Endodermal cell (in vitro differentiated cells): ENCODE results near the gene ATP10A. TPM values are rescaled to one million over a fixed set of nuclear protein-coding genes. Genes with fewer than 3 reads are reported as not detected.

Source experiments
- DNase-seq: peaks from one replicate; pipeline ENCODE4 v3.0.0-alpha.2; 2017
- H3K27ac ChIP-seq: 2 replicates; pipeline ENCODE4 v1.5.1; 2013; ENCODE audit warnings: mild to moderate bottlenecking, low read depth, low read length, moderate library complexity
- H3K27me3 ChIP-seq: 2 replicates; pipeline ENCODE4 v1.6.1; 2013; ENCODE audit warnings: mild to moderate bottlenecking, low read length, moderate library complexity; ENCODE audit not compliant: insufficient read depth, control insufficient read depth, poor library complexity, severe bottlenecking
- H3K36me3 ChIP-seq: 2 replicates; pipeline ENCODE4 v1.7.0; 2013; ENCODE audit warnings: mild to moderate bottlenecking, low read length, moderate library complexity; ENCODE audit not compliant: control insufficient read depth, insufficient read depth
- H3K4me1 ChIP-seq: one replicate; pipeline ENCODE4 v1.7.0; 2013; ENCODE audit warnings: low read length; ENCODE audit not compliant: control insufficient read depth, insufficient read depth
- H3K4me3 ChIP-seq: 2 replicates; pipeline ENCODE4 v1.5.1; 2013; ENCODE audit warnings: mild to moderate bottlenecking, low read length, moderate library complexity
- H3K9ac ChIP-seq: 2 replicates; pipeline ENCODE4 v1.6.1; 2013; ENCODE audit warnings: mild to moderate bottlenecking, low read length, moderate library complexity; ENCODE audit not compliant: poor library complexity, severe bottlenecking; ENCODE audit errors: extremely low read depth
- H3K9me3 ChIP-seq: 2 replicates; pipeline ENCODE4 v1.6.1; 2013; ENCODE audit warnings: mild to moderate bottlenecking, low read length, moderate library complexity; ENCODE audit not compliant: control insufficient read depth
- H3K27ac Mint-ChIP-seq: 2 replicates; pipeline ENCODE4 v1.8.0; 2020; ENCODE audit warnings: mixed read lengths
- H3K27me3 Mint-ChIP-seq: 2 replicates; pipeline ENCODE4 v1.8.0; 2021; ENCODE audit warnings: mild to moderate bottlenecking, mixed read lengths; ENCODE audit not compliant: insufficient read depth
- H3K36me3 Mint-ChIP-seq: 2 replicates; pipeline ENCODE4 v1.8.0; 2020; ENCODE audit warnings: low read depth, mixed read lengths
- H3K4me1 Mint-ChIP-seq: 2 replicates; pipeline ENCODE4 v1.8.0; 2020; ENCODE audit warnings: mixed read lengths
- H3K4me3 Mint-ChIP-seq: 2 replicates; pipeline ENCODE4 v1.8.0; 2020; ENCODE audit warnings: mild to moderate bottlenecking, moderate library complexity, mixed read lengths
- H3K9me3 Mint-ChIP-seq: 2 replicates; pipeline ENCODE4 v1.8.0; 2020; ENCODE audit warnings: mild to moderate bottlenecking, mixed read lengths
- WGBS, 2 experiments: methylation state at CpG; one replicate each; pipeline versions ENCODE4 v1.1.5 to v1.1.7; 2013; ENCODE audit warnings: missing lambda C conversion rate in 2 of 2, mixed read lengths in 1 of 2; ENCODE audit not compliant: insufficient coverage in 1 of 2, insufficient read length in 1 of 2; 5-methylcytosine and 5-hydroxymethylcytosine counted together
- total RNA-seq, 2 donors: library from RNA; stranded (reverse); fragmentation: NEBNext Ultra II Directional in 1 of 2; extraction: Animal tissue kit (Norgen Biotek cat#: 25700) in 1 of 2; gene quantifications; 2 replicates in 1 of 2; 3 replicates in 1 of 2; pipeline ENCODE4 v1.2.1, GENCODE V29; 2021
- TF ChIP-seq, protein P1 (sequence below): fragments of 200-600 bp; sonication (generic); conservative IDR thresholded peaks from 2 replicates; pipeline ENCODE4 v1.5.0; 2021; ENCODE audit warnings: antibody characterized with exemption, mild to moderate bottlenecking

The ATP10A gene
- total RNA-seq, 2 donors from 2014 or later: 0.04 to 1.2 TPM

DNA sequence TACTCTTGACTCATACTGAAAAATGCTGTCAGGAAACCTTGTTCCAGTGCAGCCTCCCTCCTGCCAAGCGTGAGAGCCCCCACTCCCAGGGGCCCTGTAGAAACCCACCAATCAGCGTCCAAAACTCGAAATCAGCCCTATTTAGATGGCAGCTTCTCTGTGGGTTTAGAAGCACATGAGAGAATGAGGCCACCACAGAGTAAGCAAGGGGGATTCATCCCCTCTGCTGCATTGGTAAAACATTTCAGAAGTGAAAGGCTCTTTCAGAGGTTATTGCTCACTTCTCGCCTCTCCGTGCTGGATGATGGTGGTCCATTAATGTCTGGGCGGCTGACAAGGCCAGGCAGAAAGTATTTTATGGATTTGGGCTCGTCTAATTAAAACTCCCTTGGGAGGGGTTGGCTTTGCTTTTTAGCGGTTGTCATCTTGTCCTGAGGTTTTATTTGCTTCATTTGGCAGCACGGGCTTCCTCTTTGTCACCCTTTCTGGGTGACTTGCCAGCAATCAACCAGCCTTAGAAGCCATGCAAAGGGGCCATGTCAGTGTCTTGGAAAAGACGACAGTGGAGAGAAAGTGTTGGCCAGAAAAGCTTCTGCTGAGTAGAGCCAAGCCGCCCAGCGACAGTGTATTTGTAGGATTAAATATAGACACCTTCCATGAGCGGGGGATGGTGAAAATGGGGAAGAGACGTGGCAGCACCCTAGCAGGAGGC, 145.5 kb downstream of the ATP10A start:
- no peak overlapping the region for H3K4me3 Mint-ChIP-seq
- no peak overlapping the region for H3K27ac Mint-ChIP-seq
- TF ChIP-seq, protein P1, sequence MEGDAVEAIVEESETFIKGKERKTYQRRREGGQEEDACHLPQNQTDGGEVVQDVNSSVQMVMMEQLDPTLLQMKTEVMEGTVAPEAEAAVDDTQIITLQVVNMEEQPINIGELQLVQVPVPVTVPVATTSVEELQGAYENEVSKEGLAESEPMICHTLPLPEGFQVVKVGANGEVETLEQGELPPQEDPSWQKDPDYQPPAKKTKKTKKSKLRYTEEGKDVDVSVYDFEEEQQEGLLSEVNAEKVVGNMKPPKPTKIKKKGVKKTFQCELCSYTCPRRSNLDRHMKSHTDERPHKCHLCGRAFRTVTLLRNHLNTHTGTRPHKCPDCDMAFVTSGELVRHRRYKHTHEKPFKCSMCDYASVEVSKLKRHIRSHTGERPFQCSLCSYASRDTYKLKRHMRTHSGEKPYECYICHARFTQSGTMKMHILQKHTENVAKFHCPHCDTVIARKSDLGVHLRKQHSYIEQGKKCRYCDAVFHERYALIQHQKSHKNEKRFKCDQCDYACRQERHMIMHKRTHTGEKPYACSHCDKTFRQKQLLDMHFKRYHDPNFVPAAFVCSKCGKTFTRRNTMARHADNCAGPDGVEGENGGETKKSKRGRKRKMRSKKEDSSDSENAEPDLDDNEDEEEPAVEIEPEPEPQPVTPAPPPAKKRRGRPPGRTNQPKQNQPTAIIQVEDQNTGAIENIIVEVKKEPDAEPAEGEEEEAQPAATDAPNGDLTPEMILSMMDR: no peak
- H3K4me1 Mint-ChIP-seq: no peaks in the 10 kb centered on the region
- no peaks in the 10 kb centered on the region for H3K9me3 Mint-ChIP-seq
- peak; percentile 25 for DNase-seq
- H3K27me3 ChIP-seq: no peaks in the 10 kb centered on the region
- H3K36me3 ChIP-seq: no peaks in the 10 kb centered on the region
- no peak overlapping the region for H3K4me3 ChIP-seq
- no peaks in the 10 kb centered on the region for H3K4me1 ChIP-seq
- H3K9ac ChIP-seq: no peak overlapping the region
- no peaks in the 10 kb centered on the region for H3K9me3 ChIP-seq
- WGBS, 2 experiments: 89 to 94% methylated on average over 14 of the region's 14 CpGs
- no peaks in the 10 kb centered on the region for H3K27me3 Mint-ChIP-seq
- H3K36me3 Mint-ChIP-seq: no peaks in the 10 kb centered on the region
- no peak overlapping the region for H3K27ac ChIP-seq

DNA sequence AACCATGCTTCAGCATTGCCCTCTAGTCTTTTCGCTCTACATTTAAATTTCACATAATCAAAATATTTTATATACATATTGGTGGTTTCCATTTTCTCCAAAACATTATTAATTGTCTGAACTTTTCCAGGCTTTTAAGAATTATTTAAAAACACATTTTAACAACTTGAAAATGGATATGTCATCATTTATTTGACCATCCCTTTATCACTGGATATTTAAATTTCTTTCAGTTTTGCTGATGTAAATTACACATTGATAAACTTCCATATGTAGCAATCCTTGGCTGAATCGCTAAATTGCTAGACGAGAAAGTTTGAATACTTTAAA, 146.0 kb downstream of the ATP10A start:
- Histone ChIP-seq H3K36me3 (no peaks in the 10 kb centered on the region), H3K9me3 (no peaks in the 10 kb centered on the region), H3K4me3 (no peak overlapping the region), H3K9ac (no peak overlapping the region), H3K27me3 (no peaks in the 10 kb centered on the region), H3K4me1 (no peaks in the 10 kb centered on the region), H3K27ac (no peak overlapping the region)
- Mint-ChIP-seq H3K27ac (no peak overlapping the region), H3K4me1 (no peaks in the 10 kb centered on the region), H3K36me3 (no peaks in the 10 kb centered on the region), H3K4me3 (no peak overlapping the region), H3K9me3 (no peaks in the 10 kb centered on the region), H3K27me3 (no peaks in the 10 kb centered on the region)
- DNase-seq: no peak
- TF ChIP-seq, protein P1: no peak
- WGBS, 2 experiments: 93 to 100% methylated on average over 1 to 2 of the region's 3 CpGs

DNA sequence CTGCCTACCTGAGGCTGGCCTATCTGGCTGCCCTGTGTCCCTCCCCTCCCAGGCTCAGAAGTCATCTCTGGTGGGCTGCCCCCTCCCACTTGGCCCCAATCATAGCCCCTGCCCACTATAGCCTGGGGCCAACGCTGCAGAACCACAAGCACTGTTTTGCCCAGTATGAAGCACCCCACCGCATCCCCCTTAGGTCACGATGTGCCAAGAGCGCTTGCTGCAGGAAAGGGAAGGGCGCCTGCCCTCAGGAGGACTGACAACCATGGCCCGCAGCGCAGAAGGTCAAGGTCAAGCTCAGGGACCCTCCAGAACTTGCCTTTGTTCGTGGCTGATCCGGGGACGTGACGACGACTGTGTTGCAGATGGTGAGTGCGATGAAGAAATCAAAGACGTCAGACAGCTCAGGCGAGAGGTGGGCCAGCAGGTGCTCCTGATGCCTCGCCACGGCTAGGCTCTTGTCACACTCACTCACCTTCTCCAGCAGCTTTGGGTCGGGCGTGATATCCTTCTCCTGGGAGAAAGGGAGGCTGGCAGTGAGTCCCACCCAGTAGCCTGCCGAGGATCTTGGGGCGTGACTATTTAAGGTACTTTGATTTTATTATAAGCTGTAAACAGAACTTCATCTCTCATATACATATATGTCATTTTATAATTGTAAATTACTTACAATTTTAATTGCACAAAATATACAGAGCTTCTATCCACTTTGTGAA, 146.6 kb downstream of the ATP10A start:
- Histone ChIP-seq H3K9me3 (no peaks in the 10 kb centered on the region), H3K4me3 (no peak overlapping the region), H3K27me3 (no peaks in the 10 kb centered on the region), H3K36me3 (no peaks in the 10 kb centered on the region), H3K4me1 (no peaks in the 10 kb centered on the region), H3K27ac (no peak overlapping the region), H3K9ac (no peak overlapping the region)
- H3K4me1 Mint-ChIP-seq: no peaks in the 10 kb centered on the region
- WGBS, 2 experiments: 92 to 98% methylated on average over 13 to 19 of the region's 21 CpGs
- H3K4me3 Mint-ChIP-seq: no peak overlapping the region
- no peaks in the 10 kb centered on the region for H3K9me3 Mint-ChIP-seq
- peak; percentile 29 for DNase-seq
- H3K27me3 Mint-ChIP-seq: no peaks in the 10 kb centered on the region
- TF ChIP-seq, protein P1: no peak
- H3K27ac Mint-ChIP-seq: no peak overlapping the region
- H3K36me3 Mint-ChIP-seq: no peaks in the 10 kb centered on the region
